Peyer's patch (tissue), 4 donors: ENCODE data around the gene FBXO48.

Experiments used
- POLR2A ChIP-seq, 2 donors: fragments of 450-650 bp; IDR thresholded peaks; one replicate each; pipeline ENCODE4 v1.5.1; 2017; ENCODE audit warnings: antibody characterized with exemption in 2 of 2, mild to moderate bottlenecking in 2 of 2, moderate library complexity in 2 of 2
- TF ChIP-seq, protein P1 (sequence below), 6 experiments: fragments of 450-650 bp in 4 of 6; fragments of 200-600 bp in 2 of 6; sonication (generic) in 1 of 6; IDR thresholded peaks; one replicate each; pipeline ENCODE4 v1.5.1; 2017 to 2019; ENCODE audit warnings: antibody characterized with exemption in 6 of 6, mild to moderate bottlenecking in 3 of 6, moderate library complexity in 1 of 6

DNA sequence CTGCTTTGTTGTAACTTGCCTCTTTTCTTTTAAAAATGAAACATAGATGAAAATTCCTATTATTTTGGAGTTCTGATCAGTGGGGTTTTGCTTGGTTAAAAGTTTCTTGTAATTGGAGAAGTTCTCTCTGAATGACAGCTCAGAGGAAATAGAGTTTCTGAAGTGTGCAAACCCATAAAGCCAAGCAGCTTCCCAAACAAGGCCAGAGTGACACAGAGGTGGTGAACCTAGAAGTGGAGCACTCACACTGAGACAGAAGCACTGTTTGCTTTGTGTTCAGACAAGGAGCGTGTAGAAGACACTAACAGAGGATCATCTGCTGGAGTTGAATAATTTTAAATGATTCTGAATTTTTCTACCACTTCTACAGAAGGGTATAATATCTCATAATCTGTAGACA, 49.2 kb downstream of the FBXO48 start:
- TF ChIP-seq, protein P1, sequence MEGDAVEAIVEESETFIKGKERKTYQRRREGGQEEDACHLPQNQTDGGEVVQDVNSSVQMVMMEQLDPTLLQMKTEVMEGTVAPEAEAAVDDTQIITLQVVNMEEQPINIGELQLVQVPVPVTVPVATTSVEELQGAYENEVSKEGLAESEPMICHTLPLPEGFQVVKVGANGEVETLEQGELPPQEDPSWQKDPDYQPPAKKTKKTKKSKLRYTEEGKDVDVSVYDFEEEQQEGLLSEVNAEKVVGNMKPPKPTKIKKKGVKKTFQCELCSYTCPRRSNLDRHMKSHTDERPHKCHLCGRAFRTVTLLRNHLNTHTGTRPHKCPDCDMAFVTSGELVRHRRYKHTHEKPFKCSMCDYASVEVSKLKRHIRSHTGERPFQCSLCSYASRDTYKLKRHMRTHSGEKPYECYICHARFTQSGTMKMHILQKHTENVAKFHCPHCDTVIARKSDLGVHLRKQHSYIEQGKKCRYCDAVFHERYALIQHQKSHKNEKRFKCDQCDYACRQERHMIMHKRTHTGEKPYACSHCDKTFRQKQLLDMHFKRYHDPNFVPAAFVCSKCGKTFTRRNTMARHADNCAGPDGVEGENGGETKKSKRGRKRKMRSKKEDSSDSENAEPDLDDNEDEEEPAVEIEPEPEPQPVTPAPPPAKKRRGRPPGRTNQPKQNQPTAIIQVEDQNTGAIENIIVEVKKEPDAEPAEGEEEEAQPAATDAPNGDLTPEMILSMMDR (IDR thresholded peaks at IDR 0.05), result no peak
- no peak for TF ChIP-seq POLR2A (IDR thresholded peaks at IDR 0.05)
